ENCODE data around the gene KDM7A.

- no peak for TF ChIP-seq CTCF (IDR thresholded peaks at IDR 0.05 in 4 of 5, conservative IDR thresholded peaks at IDR 0.05 in 1 of 5)
- no peak for TF ChIP-seq POLR2A (IDR thresholded peaks at IDR 0.05)
Observed at GRCh38 chr7:140036224-140036962, 140.4 kb downstream of the KDM7A start.

All from gastrocnemius medialis (tissue), 4 donors.